ENCODE results near the gene CNOT1.

DNA sequence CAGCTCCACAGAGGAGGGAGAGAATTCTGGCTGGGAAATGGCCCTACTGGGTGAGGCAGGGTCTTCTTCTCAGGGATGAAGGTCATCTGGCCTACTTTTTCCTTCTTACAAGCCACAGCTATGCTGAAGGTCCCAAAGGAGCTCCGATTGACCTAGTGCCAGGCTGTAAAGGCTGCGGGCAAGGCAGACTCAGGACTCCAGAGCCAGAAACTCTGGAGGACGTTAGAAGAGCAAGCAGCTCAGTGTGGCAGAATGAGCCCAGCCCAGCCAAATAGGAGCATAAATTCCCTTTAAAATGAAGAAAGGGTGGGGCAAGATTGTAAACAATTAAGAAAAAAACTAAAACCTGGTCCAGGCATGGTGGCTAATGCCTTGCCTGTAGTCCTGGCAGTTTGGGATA is 20.1 kb upstream of the CNOT1 start:
- TF ChIP-seq POLR2A (IDR thresholded peaks at IDR 0.05), result no peak
- no peak for TF ChIP-seq POLR2AphosphoS5 (IDR thresholded peaks at IDR 0.05)

Measured in prostate gland (tissue), 1 donor.